NT2/D1 (cell line): Measurements from ENCODE around the gene VPS16.

Experiments
- DNase-seq: peaks from one replicate; pipeline ENCODE4 v3.0.0-alpha.2; 2011; ENCODE audit warnings: low read depth, low spot score
- H3K27me3 ChIP-seq: 2 replicates; pipeline ENCODE4 v1.6.0; 2011; ENCODE audit warnings: mild to moderate bottlenecking; ENCODE audit not compliant: insufficient read length, insufficient read depth
- H3K36me3 ChIP-seq: 2 replicates; pipeline ENCODE4 v1.6.1; 2011; ENCODE audit warnings: mild to moderate bottlenecking, low read length, mixed read lengths; ENCODE audit not compliant: insufficient read depth, insufficient read length
- H3K4me1 ChIP-seq: 2 replicates; pipeline ENCODE4 v1.5.1; 2011; ENCODE audit not compliant: insufficient read depth, insufficient read length
- H3K4me3 ChIP-seq: 2 replicates; pipeline ENCODE4 v1.5.1; 2011; ENCODE audit warnings: low read depth; ENCODE audit not compliant: insufficient read length
- H3K9ac ChIP-seq: 2 replicates; pipeline ENCODE4 v1.6.0; 2011; ENCODE audit warnings: low read depth; ENCODE audit not compliant: insufficient read length
- H3K9me3 ChIP-seq: 2 replicates; pipeline ENCODE4 v1.5.1; 2011; ENCODE audit warnings: mild to moderate bottlenecking, low read length; ENCODE audit not compliant: insufficient read depth
- SUZ12 ChIP-seq: IDR thresholded peaks from 2 replicates; pipeline ENCODE4 v1.6.1; 2011; ENCODE audit not compliant: insufficient read length, insufficient read depth; ENCODE audit errors: extremely low read depth
- YY1 ChIP-seq: IDR thresholded peaks from 2 replicates; pipeline ENCODE4 v1.6.1; 2011; ENCODE audit not compliant: insufficient read length, insufficient read depth
- ZNF274 ChIP-seq: IDR thresholded peaks from 2 replicates; pipeline ENCODE4 v1.6.1; 2011; ENCODE audit warnings: mild to moderate bottlenecking, low read depth, low read length

Gene VPS16

DNA sequence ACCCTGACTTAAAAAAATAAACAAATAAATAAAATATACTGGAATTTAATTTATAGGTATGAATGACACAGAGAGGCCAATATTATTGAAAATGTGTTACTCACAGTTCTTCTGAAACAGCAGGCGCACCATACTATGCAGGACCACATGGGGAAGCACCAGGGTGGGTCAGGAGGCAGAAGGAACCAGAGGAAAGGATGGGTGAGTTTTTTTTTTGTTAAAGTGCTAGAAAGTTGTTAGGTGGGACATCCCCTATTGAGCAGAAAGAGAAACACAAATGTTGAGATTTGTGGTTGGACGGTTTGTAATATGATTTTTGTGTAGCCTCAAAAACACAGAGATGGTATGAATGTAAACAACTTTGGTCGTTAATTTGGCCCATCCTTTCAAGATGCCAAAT is 58.7 kb downstream of the VPS16 start:
- Histone ChIP-seq H3K27me3 (no peaks in the 10 kb centered on the region), H3K4me1 (no peaks in the 10 kb centered on the region), H3K9ac (no peak overlapping the region), H3K9me3 (no peaks in the 10 kb centered on the region; the same call in 1 of the 2 replicates), H3K4me3 (no peak overlapping the region), H3K36me3 (no peaks in the 10 kb centered on the region)
- no peak for TF ChIP-seq YY1
- no peak for TF ChIP-seq ZNF274
- no peak for TF ChIP-seq SUZ12
- no peak for DNase-seq

DNA sequence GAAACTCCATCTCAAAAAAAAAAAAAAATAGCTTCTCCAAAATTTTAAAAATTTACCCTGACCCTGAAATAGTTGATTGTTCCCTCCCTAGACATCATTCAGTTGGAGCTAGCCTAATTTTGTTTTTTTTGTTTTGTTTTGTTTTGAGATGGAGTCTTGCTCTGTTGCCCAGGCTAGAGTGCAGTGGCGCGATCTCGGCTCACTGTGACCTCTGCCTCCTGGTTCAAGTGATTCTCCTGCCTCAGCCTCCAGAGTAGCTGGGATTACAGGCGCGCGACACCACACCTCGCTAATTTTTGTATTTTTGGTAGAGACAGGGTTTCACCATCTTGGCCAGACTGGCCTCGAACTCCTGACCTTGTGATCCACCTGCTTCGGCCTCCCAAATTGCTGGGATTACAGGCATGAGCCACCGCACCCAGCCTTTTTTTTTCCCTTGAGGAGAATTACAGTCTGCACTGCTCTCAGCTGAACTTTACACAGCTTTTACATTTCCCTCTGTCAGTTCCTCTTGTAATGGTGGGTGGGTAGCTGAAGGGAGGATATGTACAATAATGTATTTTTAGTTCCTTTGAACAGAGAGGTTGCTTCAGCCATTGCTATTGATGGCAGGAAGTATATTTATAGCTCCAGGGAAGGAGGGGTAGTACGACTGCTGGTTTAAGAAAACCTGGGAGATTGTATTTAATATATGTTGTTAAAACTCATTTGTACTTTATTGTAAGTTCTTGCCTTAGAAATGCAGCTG is 60.5 kb downstream of the VPS16 start:
- Histone ChIP-seq H3K9ac (no peak overlapping the region), H3K4me3 (no peak overlapping the region)

DNA sequence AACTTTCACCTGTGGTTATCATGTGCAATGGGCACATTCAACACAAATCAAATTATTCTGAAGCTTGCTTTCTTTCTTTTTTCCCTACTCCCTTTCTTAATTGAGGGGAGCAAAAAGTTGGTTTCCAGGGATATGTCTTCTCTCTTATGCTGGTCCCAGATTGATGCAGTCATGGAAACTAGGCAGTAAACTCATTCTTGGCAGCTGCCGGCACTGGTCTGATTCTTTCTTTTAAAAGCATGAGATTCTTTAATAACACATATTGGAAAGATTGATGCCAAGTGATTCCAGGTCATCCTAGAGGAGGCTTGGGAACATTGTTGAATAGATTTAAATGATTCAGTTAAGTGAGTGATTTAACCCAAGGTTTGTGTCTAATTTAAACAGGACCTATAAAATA is 61.7 kb downstream of the VPS16 start:
- H3K36me3 ChIP-seq, result no peaks in the 10 kb centered on the region
- no peaks in the 10 kb centered on the region for H3K4me1 ChIP-seq
- TF ChIP-seq ZNF274, result no peak
- TF ChIP-seq YY1, result no peak
- no peak for TF ChIP-seq SUZ12
- no peak overlapping the region for H3K4me3 ChIP-seq
- no peaks in the 10 kb centered on the region for H3K9me3 ChIP-seq
- H3K9ac ChIP-seq, result no peak overlapping the region
- H3K27me3 ChIP-seq, result no peaks in the 10 kb centered on the region
- DNase-seq, result no peak

More for the DNA sequence above, 60.5 kb downstream of the VPS16 start:
- no peaks in the 10 kb centered on the region for H3K9me3 ChIP-seq
- H3K4me1 ChIP-seq, result no peaks in the 10 kb centered on the region
- no peak for DNase-seq
- no peaks in the 10 kb centered on the region for H3K36me3 ChIP-seq
- no peaks in the 10 kb centered on the region for H3K27me3 ChIP-seq
- TF ChIP-seq YY1 (no peak), SUZ12 (no peak), ZNF274 (no peak)

DNA sequence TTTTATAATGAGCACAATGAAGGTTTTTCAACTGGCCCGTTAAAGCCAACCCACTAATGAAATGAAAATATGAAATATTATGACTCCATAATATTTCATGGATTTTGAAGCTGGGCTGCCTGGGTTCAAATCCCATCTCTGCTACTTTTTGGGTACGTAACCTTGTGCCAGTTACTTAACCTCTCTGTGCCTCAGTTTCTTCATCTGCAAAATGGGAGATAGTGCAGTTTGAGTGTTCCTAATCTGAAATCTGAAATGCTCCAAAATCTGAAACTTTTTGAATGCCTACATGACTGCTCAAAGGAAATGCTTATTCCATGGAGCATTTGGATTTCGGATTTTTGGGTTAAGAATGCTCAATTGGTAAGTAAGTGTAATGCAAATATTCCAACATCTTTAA is 62.3 kb downstream of the VPS16 start:
- TF ChIP-seq YY1, result no peak
- H3K36me3 ChIP-seq, result no peaks in the 10 kb centered on the region
- H3K9ac ChIP-seq, result no peak overlapping the region
- no peaks in the 10 kb centered on the region for H3K9me3 ChIP-seq
- no peaks in the 10 kb centered on the region for H3K4me1 ChIP-seq
- no peak overlapping the region for H3K4me3 ChIP-seq
- H3K27me3 ChIP-seq, result no peaks in the 10 kb centered on the region
- no peak for DNase-seq

DNA sequence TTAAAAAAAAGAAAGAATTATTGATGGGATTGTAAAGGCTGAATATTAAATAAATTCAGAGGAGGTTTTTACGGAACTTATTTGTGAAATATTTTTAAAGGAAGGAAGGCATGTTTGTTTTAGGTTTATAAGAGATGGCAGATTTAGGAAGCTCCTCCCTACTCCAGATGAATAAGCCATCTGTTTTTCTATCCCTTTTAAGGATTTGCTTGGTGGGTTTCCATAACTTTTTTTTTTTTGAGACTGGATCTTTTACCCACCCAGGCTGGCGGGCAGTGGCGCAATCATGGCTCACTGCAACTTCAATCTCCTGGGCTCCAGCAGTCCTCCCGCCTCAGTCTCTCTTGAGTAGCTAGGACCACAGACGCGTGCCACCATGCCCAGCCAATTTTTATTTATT is 63.1 kb downstream of the VPS16 start:
- Histone ChIP-seq H3K36me3 (no peaks in the 10 kb centered on the region), H3K9me3 (no peaks in the 10 kb centered on the region), H3K4me1 (no peaks in the 10 kb centered on the region), H3K27me3 (no peaks in the 10 kb centered on the region), H3K9ac (no peak overlapping the region), H3K4me3 (no peak overlapping the region)
- DNase-seq, result no peak
- TF ChIP-seq YY1 (no peak), ZNF274 (no peak), SUZ12 (no peak)

DNA sequence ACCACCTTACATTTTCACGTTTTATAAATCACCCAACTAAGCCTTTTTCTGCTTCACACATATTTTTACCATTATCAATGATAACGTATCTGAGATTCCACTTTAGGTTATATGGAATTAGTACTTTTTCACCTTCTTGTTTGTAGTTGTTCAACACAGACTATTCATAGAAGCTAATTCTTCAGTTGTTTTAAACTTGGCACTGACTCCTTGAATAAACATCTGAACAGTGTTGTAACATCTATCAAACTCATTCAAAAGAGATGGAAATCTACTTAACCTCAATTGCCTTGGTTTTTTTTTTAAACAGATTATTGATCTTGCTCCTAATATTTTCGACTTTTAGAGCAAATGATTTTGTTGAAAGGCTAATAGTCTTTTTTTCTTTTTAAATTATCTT is 67.0 kb downstream of the VPS16 start:
- H3K4me3 ChIP-seq, result no peak overlapping the region
- H3K27me3 ChIP-seq, result no peaks in the 10 kb centered on the region
- H3K9me3 ChIP-seq, result no peaks in the 10 kb centered on the region
- TF ChIP-seq ZNF274 (no peak), SUZ12 (no peak), YY1 (no peak)
- no peaks in the 10 kb centered on the region for H3K36me3 ChIP-seq
- no peak for DNase-seq
- H3K9ac ChIP-seq, result no peak overlapping the region
- no peaks in the 10 kb centered on the region for H3K4me1 ChIP-seq

DNA sequence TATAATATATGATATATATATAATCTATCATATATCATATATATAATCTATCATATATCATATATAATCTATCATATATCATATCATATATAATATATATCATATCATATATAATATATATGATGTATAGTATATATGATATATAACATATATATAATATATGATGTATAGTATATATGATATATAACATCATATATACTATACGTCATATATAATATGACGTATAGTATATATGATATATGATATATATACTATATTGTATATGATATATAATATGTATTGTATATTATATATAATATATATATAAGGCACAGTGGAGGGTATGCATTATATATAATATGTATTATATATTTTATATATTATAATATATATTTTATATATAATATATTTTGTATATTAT is 69.4 kb downstream of the VPS16 start:
- DNase-seq, result no peak
- Histone ChIP-seq H3K9ac (no peak overlapping the region), H3K4me1 (no peaks in the 10 kb centered on the region), H3K9me3 (no peaks in the 10 kb centered on the region), H3K4me3 (no peak overlapping the region), H3K36me3 (no peaks in the 10 kb centered on the region), H3K27me3 (no peaks in the 10 kb centered on the region)
- TF ChIP-seq ZNF274, result no peak
- no peak for TF ChIP-seq YY1
- no peak for TF ChIP-seq SUZ12
